Esophagus muscularis mucosa (tissue), 3 donors: ENCODE results near the gene B4GALT1.

Source experiments
- POLR2A ChIP-seq: fragments of 450-650 bp; IDR thresholded peaks from one replicate; pipeline ENCODE4 v1.6.1; 2017; ENCODE audit warnings: antibody characterized with exemption, moderate library complexity, mild to moderate bottlenecking, low read depth
- TF ChIP-seq, protein P1 (sequence below), 3 experiments: fragments of 200-600 bp in 2 of 3; fragments of 450-650 bp in 1 of 3; sonication (generic) in 2 of 3; IDR thresholded peaks; one replicate each; pipeline ENCODE4 v1.5.1; 2017 to 2019; ENCODE audit warnings: antibody characterized with exemption in 3 of 3, mild to moderate bottlenecking in 2 of 3, moderate library complexity in 1 of 3

DNA sequence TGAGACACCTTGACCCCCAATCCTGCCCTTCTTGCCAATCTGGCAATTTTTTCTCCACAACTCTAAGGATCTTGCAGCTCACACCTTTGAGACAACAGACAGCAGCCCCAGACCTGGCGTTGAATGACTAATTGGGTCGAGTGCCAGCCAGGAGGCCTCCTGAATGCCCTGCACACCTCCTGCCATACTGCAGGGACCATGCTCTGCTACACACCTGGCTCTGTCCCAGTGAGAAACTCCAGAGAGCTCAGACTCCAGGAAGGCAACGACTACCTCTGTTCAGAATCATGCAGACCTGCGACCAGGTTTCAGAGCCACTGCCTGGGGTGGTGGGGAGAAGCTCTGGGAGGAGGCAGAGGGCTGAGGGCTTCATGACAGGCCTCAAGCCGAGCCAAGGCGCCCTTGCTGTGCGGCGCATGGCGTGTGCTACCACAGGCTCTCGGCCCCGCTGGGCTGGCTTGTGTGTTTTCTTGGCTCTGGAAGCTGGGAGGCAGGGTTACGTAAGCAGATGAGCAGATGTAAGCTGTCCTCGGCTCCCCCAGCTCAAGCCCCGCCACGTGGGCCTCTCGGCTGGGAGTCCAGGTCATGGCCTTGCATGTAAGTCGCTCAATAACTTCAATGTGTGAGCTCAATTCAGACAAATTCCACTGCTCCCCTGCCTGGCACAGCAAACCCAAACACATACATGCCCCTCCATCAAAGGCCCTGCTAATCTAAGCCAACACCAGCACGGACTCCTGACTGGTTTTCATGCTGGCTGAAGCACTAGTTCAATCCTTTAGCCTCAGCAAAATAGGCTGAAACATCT, 27.5 kb downstream of the B4GALT1 start:
- no peak for TF ChIP-seq POLR2A
- TF ChIP-seq, protein P1, sequence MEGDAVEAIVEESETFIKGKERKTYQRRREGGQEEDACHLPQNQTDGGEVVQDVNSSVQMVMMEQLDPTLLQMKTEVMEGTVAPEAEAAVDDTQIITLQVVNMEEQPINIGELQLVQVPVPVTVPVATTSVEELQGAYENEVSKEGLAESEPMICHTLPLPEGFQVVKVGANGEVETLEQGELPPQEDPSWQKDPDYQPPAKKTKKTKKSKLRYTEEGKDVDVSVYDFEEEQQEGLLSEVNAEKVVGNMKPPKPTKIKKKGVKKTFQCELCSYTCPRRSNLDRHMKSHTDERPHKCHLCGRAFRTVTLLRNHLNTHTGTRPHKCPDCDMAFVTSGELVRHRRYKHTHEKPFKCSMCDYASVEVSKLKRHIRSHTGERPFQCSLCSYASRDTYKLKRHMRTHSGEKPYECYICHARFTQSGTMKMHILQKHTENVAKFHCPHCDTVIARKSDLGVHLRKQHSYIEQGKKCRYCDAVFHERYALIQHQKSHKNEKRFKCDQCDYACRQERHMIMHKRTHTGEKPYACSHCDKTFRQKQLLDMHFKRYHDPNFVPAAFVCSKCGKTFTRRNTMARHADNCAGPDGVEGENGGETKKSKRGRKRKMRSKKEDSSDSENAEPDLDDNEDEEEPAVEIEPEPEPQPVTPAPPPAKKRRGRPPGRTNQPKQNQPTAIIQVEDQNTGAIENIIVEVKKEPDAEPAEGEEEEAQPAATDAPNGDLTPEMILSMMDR (IDR thresholded peaks at IDR 0.05), result no peak
